Panc1 (cell line): ENCODE measurements around the gene PLSCR3. TPM values are rescaled to one million over a fixed set of nuclear protein-coding genes. Genes with fewer than 3 reads are reported as not detected.

ENCODE experiments used
- ATAC-seq: fragments of 200-7000 bp; cut with Tn5 transposase; 2 replicates; pipeline ENCODE4 v1.9.1; 2020; ENCODE audit warnings: mild to moderate bottlenecking, moderate library complexity
- BruUV-seq: library from RNA; stranded (reverse); fragments of 400-500 nt; replicated peaks from 2 replicates; lab custom pipeline; 2021; lab: Mats Ljungman, UMichigan
- CTCF ChIA-PET: fragments of 300-600 bp; sonication (Branson Sonifier 250); formaldehyde crosslinking; loops from one replicate; lab custom pipeline; 2022; ENCODE audit warnings: antibody characterized with exemption; lab: Charles Lee
- POLR2A ChIA-PET: fragments of 300-600 bp; sonication (Branson Sonifier 250); formaldehyde crosslinking; loops from one replicate; lab custom pipeline; 2022; ENCODE audit warnings: antibody characterized with exemption; lab: Charles Lee
- DNase-seq: peaks from one replicate; pipeline ENCODE4 v3.0.0-alpha.2; 2010; ENCODE audit warnings: low read depth, low spot score
- H3K27ac ChIP-seq: 2 replicates; pipeline ENCODE4 v1.5.1; 2011; ENCODE audit warnings: mild to moderate bottlenecking, low read length, inconsistent platforms
- H3K27me3 ChIP-seq: fragments of 200-500 bp; sonication (Bioruptor generic); 2 replicates; pipeline ENCODE4 v1.6.0; 2014; ENCODE audit warnings: low read length, inconsistent platforms; ENCODE audit not compliant: control insufficient read depth, insufficient read depth
- H3K36me3 ChIP-seq: fragments of 200-500 bp; sonication (Bioruptor generic); 2 replicates; pipeline ENCODE4 v1.5.1; 2014; ENCODE audit warnings: inconsistent platforms, mild to moderate bottlenecking, low read length, moderate library complexity; ENCODE audit not compliant: control insufficient read depth, insufficient read depth
- H3K4me1 ChIP-seq: 2 replicates; pipeline ENCODE4 v1.5.1; 2011; ENCODE audit warnings: inconsistent platforms, mild to moderate bottlenecking, low read length, moderate library complexity; ENCODE audit not compliant: control insufficient read depth, insufficient read depth
- H3K4me3 ChIP-seq, 2 experiments: 2 replicates each; pipeline ENCODE4 v1.5.1; 2011 to 2012; ENCODE audit warnings: low read depth in 2 of 2, low read length in 2 of 2, mild to moderate bottlenecking in 2 of 2, inconsistent platforms in 1 of 2, moderate library complexity in 1 of 2
- H3K9me3 ChIP-seq: fragments of 200-500 bp; sonication (Bioruptor generic); 2 replicates; pipeline ENCODE4 v1.5.1; 2014; ENCODE audit warnings: low read depth, mild to moderate bottlenecking, inconsistent platforms, low read length, moderate library complexity; ENCODE audit not compliant: control insufficient read depth, insufficient read depth
- POLR2AphosphoS5 ChIP-seq: IDR thresholded peaks from 2 replicates; pipeline ENCODE4 v1.6.1; 2012; ENCODE audit warnings: mild to moderate bottlenecking, low read depth, low read length, moderate library complexity
- SIN3A ChIP-seq: IDR thresholded peaks from 2 replicates; pipeline ENCODE4 v1.6.1; 2012; ENCODE audit warnings: low read depth, mild to moderate bottlenecking, low read length, moderate library complexity, borderline replicate concordance; ENCODE audit not compliant: insufficient read depth
- TCF7L2 ChIP-seq: IDR thresholded peaks from 2 replicates; pipeline ENCODE4 v1.6.1; 2011; ENCODE audit warnings: mild to moderate bottlenecking, low read depth, low read length, inconsistent platforms
- in situ Hi-C: cut with HindIII; loops from 2 replicates; pipeline ENCODE4 v1.10.0; 2016; ENCODE audit warnings: low sequenced_read_pairs, low pct_unique_long_range_greater_than_20kb
- intact Hi-C: fragments of 100-400 bp; cut with micrococcal nuclease; formaldehyde crosslinking; loops from one replicate; pipeline ENCODE4 v1.10.0; 2022; ENCODE audit not compliant: unreplicated experiment
- total RNA-seq: library from RNA; stranded (reverse); gene quantifications from one replicate; pipeline ENCODE4 v1.2.1, GENCODE V29; 2021; ENCODE audit not compliant: unreplicated experiment
- TF ChIP-seq, protein P1 (sequence below): fragments of 450-650 bp; IDR thresholded peaks from 2 replicates; pipeline ENCODE4 v1.5.1; 2017; ENCODE audit warnings: mild to moderate bottlenecking
- TF ChIP-seq, protein P2 (sequence below), 2 experiments: IDR thresholded peaks; 2 replicates each; pipeline ENCODE4 v1.6.1; 2011 to 2012; ENCODE audit warnings: low read depth in 2 of 2, control low read depth in 1 of 2, low read length in 1 of 2, mild to moderate bottlenecking in 1 of 2, moderate library complexity in 1 of 2; ENCODE audit not compliant: insufficient read depth in 1 of 2

Gene PLSCR3
- total RNA-seq, 1 experiment from 2014 or later: 32.0 TPM

DNA sequence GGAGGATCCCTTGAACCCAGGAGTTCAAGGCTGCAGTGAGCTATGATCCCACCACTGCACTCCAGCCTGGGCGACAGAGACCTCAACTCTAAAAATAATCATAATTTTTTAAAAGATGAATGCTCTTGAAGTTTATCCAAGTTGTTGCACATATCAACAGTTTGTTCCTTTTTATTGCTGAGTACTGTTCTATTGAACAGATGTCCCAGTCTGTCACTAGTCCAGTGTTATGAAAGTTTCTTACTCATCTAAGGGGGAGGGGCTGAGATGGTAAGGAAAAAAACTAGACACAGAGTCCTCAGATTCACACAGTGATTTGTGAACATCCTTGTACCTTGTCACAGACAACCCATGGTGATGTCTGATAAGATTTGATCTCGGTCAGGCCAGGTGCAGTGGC is 54.1 kb downstream of the PLSCR3 start:
- Histone ChIP-seq H3K27ac (no peak overlapping the region), H3K4me1 (no peaks in the 10 kb centered on the region), H3K4me3 (no peak overlapping the region), H3K9me3 (no peaks in the 10 kb centered on the region), H3K36me3 (no peaks in the 10 kb centered on the region), H3K27me3 (no peaks in the 10 kb centered on the region)
- BruUV-seq: no TSS peak
- DNase-seq (no peak), ATAC-seq (no peak)
- CTCF ChIA-PET: no interaction called here
- intact Hi-C loops (no loop called here), in situ Hi-C loops (no loop called here)
- TF ChIP-seq, protein P1, sequence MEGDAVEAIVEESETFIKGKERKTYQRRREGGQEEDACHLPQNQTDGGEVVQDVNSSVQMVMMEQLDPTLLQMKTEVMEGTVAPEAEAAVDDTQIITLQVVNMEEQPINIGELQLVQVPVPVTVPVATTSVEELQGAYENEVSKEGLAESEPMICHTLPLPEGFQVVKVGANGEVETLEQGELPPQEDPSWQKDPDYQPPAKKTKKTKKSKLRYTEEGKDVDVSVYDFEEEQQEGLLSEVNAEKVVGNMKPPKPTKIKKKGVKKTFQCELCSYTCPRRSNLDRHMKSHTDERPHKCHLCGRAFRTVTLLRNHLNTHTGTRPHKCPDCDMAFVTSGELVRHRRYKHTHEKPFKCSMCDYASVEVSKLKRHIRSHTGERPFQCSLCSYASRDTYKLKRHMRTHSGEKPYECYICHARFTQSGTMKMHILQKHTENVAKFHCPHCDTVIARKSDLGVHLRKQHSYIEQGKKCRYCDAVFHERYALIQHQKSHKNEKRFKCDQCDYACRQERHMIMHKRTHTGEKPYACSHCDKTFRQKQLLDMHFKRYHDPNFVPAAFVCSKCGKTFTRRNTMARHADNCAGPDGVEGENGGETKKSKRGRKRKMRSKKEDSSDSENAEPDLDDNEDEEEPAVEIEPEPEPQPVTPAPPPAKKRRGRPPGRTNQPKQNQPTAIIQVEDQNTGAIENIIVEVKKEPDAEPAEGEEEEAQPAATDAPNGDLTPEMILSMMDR: no peak
- TF ChIP-seq, protein P2, sequence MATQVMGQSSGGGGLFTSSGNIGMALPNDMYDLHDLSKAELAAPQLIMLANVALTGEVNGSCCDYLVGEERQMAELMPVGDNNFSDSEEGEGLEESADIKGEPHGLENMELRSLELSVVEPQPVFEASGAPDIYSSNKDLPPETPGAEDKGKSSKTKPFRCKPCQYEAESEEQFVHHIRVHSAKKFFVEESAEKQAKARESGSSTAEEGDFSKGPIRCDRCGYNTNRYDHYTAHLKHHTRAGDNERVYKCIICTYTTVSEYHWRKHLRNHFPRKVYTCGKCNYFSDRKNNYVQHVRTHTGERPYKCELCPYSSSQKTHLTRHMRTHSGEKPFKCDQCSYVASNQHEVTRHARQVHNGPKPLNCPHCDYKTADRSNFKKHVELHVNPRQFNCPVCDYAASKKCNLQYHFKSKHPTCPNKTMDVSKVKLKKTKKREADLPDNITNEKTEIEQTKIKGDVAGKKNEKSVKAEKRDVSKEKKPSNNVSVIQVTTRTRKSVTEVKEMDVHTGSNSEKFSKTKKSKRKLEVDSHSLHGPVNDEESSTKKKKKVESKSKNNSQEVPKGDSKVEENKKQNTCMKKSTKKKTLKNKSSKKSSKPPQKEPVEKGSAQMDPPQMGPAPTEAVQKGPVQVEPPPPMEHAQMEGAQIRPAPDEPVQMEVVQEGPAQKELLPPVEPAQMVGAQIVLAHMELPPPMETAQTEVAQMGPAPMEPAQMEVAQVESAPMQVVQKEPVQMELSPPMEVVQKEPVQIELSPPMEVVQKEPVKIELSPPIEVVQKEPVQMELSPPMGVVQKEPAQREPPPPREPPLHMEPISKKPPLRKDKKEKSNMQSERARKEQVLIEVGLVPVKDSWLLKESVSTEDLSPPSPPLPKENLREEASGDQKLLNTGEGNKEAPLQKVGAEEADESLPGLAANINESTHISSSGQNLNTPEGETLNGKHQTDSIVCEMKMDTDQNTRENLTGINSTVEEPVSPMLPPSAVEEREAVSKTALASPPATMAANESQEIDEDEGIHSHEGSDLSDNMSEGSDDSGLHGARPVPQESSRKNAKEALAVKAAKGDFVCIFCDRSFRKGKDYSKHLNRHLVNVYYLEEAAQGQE (IDR thresholded peaks at IDR 0.05; ENCODE audit: insufficient read depth in 1 of 2, low read depth in 2 of 2, low read length in 1 of 2): no peak
- no peak for TF ChIP-seq POLR2AphosphoS5
- no peak for TF ChIP-seq TCF7L2
- no peak for TF ChIP-seq SIN3A
- POLR2A ChIA-PET: no interaction called here

Other genes with a start within 250 kb of the PLSCR3 start
- 1.3 TPM for gene ASGR1, start 215.2 kb downstream of the PLSCR3 start, total RNA-seq
- 32.4 TPM for gene DLG4, start 174.7 kb downstream of the PLSCR3 start, total RNA-seq
- 305 TPM for gene ACADVL, start 174.6 kb downstream of the PLSCR3 start, total RNA-seq
- gene DVL2, start 160.0 kb downstream of the PLSCR3 start, total RNA-seq: 84.2 TPM
- 69.3 TPM for gene PHF23, start 155.1 kb downstream of the PLSCR3 start, total RNA-seq
- 289 TPM for gene GABARAP, start 152.1 kb downstream of the PLSCR3 start, total RNA-seq
- 132 TPM for gene CTDNEP1, start 142.8 kb downstream of the PLSCR3 start, total RNA-seq
- 89.5 TPM for gene ELP5, start 142.3 kb downstream of the PLSCR3 start, total RNA-seq
- gene CLDN7, start 132.0 kb downstream of the PLSCR3 start, total RNA-seq: 43.1 TPM
- 0.31 TPM for gene SLC2A4, start 112.8 kb downstream of the PLSCR3 start, total RNA-seq
- gene YBX2, start 99.9 kb downstream of the PLSCR3 start, total RNA-seq: 54.9 TPM
- gene EIF5A, start 86.9 kb downstream of the PLSCR3 start, total RNA-seq: 728 TPM
- gene GPS2, start 79.2 kb downstream of the PLSCR3 start, total RNA-seq: 96.6 TPM
- 58.9 TPM for gene NEURL4, start 65.2 kb downstream of the PLSCR3 start, total RNA-seq
- gene ACAP1, start 58.0 kb downstream of the PLSCR3 start, total RNA-seq: 2.7 TPM
- gene KCTD11, start 42.4 kb downstream of the PLSCR3 start, total RNA-seq: 11.0 TPM
- gene TMEM95, start 39.4 kb downstream of the PLSCR3 start, total RNA-seq: not detected
- 6.2 TPM for gene TNK1, start 13.4 kb downstream of the PLSCR3 start, total RNA-seq
- gene TMEM256, start 9.6 kb upstream of the PLSCR3 start, total RNA-seq: 35.8 TPM
- 33.6 TPM for gene NLGN2, start 13.3 kb upstream of the PLSCR3 start, total RNA-seq
- gene SPEM1, start 25.8 kb upstream of the PLSCR3 start, total RNA-seq: not detected
- gene SPEM2, start 31.1 kb upstream of the PLSCR3 start, total RNA-seq: not detected
- gene SPEM3, start 34.3 kb upstream of the PLSCR3 start, total RNA-seq: not detected
- 8.5 TPM for gene TMEM102, start 40.9 kb upstream of the PLSCR3 start, total RNA-seq
- gene FGF11, start 45.0 kb upstream of the PLSCR3 start, total RNA-seq: 4.4 TPM
- 14.3 TPM for gene CHRNB1, start 50.5 kb upstream of the PLSCR3 start, total RNA-seq
- gene ZBTB4, start 85.1 kb upstream of the PLSCR3 start, total RNA-seq: 24.9 TPM
- not detected for gene SLC35G6, start 86.9 kb upstream of the PLSCR3 start, total RNA-seq
- gene POLR2A, start 89.8 kb upstream of the PLSCR3 start, total RNA-seq: 181 TPM
- 12.6 TPM for gene TNFSF12, start 154.5 kb upstream of the PLSCR3 start, total RNA-seq
- 2.3 TPM for gene TNFSF13, start 164.2 kb upstream of the PLSCR3 start, total RNA-seq
- gene SENP3, start 167.4 kb upstream of the PLSCR3 start, total RNA-seq: 63.7 TPM
- gene CD68, start 185.1 kb upstream of the PLSCR3 start, total RNA-seq: 51.6 TPM
- gene MPDU1, start 189.3 kb upstream of the PLSCR3 start, total RNA-seq: 47.1 TPM
- gene SOX15, start 195.6 kb upstream of the PLSCR3 start, total RNA-seq: 0.33 TPM
- gene FXR2, start 220.4 kb upstream of the PLSCR3 start, total RNA-seq: 39.7 TPM
- 74.8 TPM for gene SAT2, start 233.3 kb upstream of the PLSCR3 start, total RNA-seq
- 1.2 TPM for gene SHBG, start 235.6 kb upstream of the PLSCR3 start, total RNA-seq